Measurements from ENCODE around the gene GPC1. TPM values are rescaled to one million over a fixed set of nuclear protein-coding genes. Genes with fewer than 3 reads are reported as not detected.
"Not testable (repeated sequence)": the region's sequence is repeated elsewhere in the genome, so short reads cannot be mapped to it uniquely, and the experiment has no call there.

Gene GPC1
- total RNA-seq, 1 donor from 2014 or later: 88.1 TPM

DNA sequence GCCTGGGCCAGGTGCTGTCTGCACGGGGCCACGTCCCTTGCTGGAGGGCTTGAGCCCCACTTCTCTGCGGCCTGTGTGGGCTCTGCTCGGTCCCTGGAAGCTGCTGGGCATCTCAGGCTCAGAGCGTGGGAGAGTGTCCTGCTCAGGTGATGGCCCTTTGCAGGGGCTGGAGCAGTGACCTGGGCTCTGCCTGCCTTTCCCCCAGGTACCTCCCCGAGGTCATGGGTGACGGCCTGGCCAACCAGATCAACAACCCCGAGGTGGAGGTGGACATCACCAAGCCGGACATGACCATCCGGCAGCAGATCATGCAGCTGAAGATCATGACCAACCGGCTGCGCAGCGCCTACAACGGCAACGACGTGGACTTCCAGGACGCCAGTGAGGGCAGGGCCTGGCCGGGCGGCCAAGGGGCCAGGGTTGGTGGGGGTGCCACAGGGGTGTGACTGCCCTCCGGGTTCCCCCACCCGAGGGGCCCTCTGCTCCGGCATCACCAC, 29.9 kb downstream of the GPC1 start:
- DNase-seq (ENCODE audit: low spot score): peak; percentile 40

DNA sequence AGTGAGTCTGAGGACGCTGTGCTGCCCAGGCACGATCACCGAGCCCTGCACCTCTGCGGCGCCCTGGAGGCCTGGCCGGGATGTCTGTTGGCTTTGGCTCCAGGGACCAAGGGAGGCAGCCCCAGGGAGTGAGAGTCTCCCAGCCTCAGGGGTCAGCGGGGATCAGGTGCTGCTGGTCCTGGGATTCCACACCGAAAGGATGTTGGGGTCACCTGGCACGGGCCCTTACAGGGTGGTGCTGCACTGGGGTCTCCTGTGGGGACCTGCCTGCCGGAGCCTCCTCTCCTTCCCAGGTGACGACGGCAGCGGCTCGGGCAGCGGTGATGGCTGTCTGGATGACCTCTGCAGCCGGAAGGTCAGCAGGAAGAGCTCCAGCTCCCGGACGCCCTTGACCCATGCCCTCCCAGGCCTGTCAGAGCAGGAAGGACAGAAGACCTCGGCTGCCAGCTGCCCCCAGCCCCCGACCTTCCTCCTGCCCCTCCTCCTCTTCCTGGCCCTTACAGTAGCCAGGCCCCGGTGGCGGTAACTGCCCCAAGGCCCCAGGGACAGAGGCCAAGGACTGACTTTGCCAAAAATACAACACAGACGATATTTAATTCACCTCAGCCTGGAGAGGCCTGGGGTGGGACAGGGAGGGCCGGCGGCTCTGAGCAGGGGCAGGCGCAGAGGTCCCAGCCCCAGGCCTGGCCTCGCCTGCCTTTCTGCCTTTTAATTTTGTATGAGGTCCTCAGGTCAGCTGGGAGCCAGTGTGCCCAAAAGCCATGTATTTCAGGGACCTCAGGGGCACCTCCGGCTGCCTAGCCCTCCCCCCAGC, 30.5 kb downstream of the GPC1 start:
- no peak for DNase-seq (ENCODE audit: low spot score)

DNA sequence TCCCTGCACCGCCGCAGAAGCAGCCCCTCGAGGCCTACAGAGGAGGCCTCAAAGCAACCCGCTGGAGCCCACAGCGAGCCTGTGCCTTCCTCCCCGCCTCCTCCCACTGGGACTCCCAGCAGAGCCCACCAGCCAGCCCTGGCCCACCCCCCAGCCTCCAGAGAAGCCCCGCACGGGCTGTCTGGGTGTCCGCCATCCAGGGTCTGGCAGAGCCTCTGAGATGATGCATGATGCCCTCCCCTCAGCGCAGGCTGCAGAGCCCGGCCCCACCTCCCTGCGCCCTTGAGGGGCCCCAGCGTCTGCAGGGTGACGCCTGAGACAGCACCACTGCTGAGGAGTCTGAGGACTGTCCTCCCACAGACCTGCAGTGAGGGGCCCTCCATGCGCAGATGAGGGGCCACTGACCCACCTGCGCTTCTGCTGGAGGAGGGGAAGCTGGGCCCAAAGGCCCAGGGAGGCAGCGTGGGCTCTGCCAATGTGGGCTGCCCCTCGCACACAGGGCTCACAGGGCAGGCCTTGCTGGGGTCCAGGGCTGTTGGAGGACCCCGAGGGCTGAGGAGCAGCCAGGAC, 31.2 kb downstream of the GPC1 start:
- peak; percentile 42 for DNase-seq (ENCODE audit: low spot score)

DNA sequence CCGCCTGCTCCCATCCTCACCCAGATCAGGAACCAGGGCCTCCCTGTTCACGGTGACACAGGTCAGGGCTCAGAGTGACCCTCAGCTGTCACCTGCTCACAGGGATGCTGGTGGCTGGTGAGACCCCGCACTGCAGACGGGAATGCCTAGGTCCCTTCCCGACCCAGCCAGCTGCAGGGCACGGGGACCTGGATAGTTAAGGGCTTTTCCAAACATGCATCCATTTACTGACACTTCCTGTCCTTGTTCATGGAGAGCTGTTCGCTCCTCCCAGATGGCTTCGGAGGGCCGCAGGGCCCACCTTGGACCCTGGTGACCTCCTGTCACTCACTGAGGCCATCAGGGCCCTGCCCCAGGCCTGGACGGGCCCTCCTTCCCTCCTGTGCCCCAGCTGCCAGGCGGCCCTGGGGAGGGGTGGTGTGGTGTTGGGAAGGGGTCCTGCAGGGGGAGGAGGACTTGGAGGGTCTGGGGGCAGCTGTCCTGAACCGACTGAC, 31.7 kb downstream of the GPC1 start:
- no peak for DNase-seq (ENCODE audit: low spot score)

DNA sequence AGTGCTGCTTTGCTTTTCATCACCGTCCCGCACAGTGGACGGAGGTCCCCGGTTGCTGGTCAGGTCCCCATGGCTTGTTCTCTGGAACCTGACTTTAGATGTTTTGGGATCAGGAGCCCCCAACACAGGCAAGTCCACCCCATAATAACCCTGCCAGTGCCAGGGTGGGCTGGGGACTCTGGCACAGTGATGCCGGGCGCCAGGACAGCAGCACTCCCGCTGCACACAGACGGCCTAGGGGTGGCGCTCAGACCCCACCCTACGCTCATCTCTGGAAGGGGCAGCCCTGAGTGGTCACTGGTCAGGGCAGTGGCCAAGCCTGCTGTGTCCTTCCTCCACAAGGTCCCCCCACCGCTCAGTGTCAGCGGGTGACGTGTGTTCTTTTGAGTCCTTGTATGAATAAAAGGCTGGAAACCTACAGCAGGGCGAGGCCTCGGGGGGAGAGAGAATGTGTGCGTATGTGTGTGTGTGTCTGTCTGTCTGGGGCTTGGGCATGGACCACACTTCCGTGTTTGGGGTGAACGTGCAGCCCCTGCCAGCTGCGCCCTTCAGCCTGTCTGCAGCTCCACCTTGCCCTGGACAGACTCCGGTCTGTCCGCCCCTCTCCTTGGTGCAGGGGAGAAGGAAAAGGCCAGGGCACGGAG, 32.3 kb downstream of the GPC1 start:
- peak; percentile 43 for DNase-seq (ENCODE audit: low spot score)

DNA sequence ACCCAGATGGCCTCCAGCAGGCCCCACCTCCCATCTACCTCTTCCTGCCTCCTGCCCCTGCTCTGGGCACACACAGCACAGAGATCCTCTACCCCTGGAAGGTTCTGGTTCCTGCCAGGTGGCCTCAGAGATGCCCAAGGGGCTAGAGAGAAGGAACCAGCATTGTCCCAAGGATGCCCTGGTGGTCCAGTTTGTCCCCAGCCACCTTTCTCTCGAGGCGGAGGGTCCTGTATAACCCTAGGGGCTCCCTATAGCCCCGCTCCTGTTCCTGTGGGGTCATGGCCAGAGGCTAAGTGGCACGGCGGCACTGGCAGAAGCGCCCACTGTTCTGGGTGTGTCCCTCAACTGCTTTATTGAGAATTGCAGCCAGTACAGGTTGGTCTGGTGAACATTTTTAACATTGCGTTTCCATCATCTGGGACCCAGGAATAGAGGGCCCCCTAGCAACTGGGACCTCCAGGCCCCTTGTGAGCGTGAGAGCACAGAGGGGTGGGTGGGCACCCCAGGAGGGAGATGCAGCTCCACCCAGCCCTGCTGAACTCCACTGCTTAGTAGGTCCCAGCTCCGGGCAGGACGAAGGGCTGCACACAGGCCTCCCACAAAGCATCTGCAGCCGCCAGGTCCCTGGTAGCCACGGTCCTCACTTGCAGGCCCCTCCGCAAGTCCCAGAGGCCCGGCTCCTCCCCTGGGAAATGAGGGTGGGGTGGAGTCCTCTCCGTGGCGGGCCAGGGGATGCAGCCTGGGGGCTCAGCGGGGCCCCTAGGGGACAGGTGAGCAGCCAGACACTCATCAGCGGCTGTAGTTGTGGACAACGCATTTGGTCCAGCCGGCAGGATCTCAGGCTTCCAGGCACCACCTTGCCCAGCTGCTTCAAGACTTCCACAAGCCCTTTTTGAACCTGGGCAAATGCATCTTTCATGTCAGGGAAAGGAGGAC, 33.1 kb downstream of the GPC1 start:
- peak; percentile 41 for DNase-seq (ENCODE audit: low spot score)

DNA sequence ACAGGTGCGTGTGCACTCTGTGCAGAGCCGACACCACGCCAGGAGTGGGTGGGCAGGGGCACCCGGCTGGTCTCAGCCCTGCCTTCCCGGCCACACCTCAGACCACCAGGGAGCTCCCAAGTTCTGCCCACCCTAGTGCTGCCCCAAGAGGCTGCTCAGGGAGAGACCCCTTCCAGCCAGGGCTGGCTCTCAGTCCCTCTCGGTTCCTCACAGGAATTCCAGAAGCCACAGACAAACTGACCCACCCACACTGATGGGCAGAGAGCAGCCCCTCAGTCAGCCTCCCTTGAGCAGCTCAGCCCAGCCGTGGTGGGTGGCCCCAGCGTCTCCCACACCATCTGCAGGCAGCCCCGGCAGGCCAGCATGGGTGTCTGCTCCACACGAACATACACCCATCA, 33.8 kb downstream of the GPC1 start:
- DNase-seq (ENCODE audit: low spot score): peak; percentile 38

DNA sequence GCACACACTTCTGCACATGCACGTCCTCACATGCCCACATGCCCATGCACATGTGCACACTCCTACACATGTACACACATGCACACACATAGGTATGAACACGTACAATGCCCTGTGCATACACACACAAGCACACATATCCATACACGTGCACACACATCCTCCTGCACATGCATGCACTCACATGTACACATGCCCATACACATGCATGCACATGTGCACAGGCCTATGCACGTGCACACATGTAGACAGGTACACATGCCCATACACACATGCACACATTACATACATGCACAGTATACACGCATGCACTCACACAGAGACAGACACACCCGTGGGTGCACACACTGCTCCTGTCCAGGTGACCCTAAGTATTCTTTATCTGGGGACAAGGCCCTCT, 34.3 kb downstream of the GPC1 start:
- no peak for DNase-seq (ENCODE audit: low spot score)

DNA sequence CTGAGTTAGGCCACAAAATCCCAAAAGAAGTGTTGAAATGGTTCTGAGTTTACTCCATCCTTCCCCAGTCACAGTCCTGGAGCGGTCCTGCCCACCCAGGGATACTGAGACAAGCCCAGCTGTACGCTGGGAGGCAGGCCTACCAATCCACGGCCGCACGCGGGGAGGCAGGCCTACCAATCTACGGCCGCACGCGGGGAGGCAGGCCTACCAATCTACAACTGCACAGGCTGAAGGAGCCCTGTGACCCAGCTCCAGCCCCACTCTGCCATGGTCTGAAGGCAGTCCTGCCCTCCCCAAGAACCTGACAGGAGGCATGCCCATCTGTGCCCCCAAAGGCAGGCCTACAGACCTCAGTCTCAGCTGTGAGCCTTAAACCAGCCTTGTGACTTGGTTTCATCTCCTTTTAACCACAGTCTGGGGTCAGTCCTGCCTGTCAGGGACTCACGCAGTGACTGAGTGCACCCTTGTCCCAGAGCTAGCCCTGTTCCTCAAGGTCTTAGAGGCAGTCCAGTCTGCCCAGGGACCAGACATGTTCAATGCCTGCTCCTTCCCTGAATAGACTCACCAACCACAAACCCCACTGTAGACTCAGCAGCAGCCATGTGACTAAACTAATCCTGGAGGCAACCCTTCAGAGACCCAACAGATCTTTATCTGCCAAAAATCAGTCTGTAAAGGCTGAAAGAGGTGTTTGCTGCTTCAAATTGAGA, 36.8 kb downstream of the GPC1 start:
- no peak for DNase-seq (ENCODE audit: low spot score)

DNA sequence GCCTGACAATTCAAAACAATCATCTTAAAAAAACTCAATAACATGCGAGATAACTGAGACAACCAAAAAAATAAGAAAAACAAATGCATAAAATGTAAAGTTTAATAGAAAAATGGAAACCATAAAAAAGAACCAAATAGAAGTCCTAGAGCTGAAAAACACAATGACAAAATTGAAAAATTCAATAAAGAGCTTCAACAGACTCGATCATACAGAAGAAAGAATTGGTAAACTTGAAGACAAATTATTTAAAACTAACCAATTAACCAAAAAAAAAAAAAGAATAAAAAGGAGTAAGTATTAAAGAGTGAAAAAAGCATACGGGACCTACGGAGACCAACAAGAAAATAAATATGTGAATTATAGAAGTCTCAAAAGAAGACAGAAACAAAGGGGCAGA, 37.7 kb downstream of the GPC1 start:
- no peak for DNase-seq (ENCODE audit: low spot score)

DNA sequence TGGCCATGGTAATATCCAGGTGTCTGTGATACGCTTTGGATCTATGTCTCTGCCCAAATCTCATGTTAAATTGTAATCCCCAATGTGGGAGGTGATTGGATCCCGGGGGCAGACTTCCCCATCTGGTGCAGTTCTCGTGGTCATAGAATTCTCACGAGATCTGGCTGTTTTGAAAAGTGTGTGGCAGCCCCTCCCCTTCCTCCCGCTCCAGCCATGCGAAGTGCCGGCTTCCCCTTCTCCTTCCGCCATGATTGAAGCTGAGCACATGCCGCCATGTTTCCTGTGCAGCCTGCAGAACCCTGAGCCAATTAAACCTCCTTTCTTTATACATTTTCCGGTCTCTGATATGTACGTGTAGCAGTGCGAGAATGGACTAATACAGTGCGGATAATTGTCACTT, 42.5 kb downstream of the GPC1 start:
- no peak for DNase-seq (ENCODE audit: low spot score)

DNA sequence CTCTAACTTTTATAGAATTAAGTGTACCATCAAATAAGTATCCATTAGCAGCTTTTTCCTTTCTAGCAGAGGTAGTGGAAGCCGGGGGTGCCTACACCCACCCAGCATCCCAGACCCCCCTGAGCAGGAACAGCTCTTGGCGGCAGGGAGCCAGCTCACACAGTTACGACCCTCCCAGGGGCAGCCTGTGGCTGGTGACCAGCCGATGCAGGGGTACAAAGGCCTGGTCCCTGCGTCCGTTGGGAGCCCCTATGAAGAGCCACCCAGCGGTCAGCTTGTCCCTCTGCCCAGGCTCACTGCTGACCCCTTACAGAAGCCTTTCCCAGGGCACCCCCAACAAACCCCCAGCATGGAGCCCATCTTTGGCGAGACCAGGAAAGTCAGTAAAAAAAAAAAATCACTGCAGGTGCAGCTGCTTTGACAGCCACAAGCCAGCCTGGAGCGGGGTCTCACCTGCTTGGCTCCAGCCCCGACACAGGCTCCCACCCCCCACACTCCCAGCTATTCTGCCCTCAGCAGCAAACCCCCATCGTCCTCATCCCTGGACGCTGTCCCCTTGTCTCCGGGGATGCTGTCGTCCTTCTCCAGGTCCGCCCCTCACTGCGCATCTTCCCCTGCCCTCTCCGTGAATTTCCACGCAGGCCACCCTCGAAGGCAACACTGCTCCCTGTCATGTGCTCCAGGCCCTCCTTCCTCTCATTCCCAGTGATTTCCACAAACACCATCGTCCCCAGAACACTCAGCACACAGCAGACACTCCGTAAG, 43.1 kb downstream of the GPC1 start:
- no peak for DNase-seq (ENCODE audit: low spot score)

DNA sequence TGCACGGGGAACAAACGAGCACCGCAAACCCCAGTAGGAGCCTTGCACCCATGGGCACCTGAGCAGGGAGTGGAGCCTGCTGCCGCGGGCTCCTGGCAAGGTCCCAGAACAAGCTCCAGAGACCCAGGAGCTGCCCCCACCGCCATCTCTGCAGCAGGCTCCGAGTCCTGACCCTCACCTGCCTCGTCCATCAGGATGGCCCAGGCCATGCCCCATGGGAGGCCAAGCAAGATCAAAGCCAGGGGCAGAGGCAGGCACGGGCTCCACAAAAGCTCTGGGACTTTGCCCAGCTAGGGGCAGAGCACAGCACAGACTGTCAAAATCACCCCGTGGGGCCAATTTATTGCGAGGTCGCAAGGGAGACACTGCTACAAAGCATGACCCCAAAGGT, 43.6 kb downstream of the GPC1 start:
- DNase-seq (ENCODE audit: low spot score): no peak

DNA sequence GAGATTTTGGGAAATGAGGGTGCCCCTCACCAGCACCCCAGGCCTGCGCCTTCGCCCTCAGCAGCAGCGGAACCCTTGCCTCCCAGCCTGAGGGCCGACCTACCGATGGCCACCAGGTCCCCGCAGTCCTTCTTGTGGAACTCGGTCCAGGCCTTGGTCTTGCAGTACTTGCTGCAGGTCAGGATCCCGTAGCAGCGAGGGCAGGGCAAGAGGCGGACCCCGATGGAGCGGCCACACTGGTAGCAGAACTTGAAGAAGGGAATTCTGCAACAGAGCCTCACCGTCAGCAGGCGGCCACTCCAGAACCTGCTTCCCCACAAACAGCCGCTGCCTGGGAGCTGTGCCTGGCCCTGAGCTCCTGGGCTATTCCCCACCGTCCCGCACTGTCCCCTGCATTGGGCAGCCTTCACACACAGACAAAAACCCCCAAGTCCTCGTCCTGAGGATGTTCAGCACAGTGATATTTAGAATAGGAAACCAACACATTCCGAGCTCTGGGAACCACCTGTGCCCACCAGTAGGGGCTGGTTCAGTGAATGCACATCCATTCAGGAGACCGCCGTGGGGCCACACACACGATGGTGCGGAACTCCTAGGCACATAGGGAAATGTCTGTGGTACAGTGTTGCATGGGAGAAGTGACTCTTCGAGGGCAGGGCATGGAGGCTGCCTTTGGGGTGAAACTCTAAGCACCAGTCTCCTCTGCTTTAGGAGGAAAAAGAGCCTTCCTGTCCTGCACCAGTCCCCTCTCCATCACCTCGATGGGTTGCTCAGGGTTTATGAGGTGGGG, 45.6 kb downstream of the GPC1 start:
- no peak for DNase-seq (ENCODE audit: low spot score)

DNA sequence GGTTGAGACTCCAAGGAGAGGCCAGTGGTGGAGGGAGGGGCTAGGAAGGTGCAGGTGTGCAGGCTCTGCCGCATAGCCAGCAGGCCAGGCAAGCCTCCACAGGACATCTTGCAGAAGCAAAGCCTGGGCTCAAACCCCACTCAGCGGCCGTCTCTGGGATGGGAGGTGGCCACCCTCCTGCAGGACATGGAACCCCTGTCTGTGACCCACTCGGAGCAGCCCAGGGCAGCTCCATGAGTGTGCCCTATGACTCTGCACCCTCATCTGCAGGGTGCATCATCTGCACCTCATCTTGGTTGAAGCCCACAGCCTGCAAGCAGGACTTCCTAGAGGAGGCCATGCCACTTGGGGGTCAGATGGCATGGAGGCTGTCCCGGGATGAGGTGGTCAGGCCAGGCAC, 46.3 kb downstream of the GPC1 start:
- DNase-seq (ENCODE audit: low spot score): no peak

DNA sequence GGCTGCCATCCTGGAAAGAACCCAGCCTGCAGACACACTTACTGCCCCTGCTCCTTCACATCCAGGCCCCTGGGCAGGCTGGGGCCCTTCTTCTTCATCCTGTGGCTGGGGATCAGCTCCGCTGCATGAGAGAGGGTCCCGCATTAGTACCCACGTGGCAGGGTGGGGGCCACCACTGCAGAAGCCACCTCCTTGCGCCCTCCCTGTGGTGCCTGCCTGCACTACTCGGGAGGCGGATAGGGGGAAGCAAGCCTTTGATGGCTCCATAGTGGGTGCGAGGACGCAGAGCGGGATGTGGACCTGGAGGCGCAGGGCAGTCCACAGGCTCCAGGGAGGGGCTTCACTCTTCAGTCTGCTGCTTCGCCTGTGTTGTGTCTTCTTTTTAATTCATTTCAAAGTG, 46.7 kb downstream of the GPC1 start:
- no peak for DNase-seq (ENCODE audit: low spot score)

DNA sequence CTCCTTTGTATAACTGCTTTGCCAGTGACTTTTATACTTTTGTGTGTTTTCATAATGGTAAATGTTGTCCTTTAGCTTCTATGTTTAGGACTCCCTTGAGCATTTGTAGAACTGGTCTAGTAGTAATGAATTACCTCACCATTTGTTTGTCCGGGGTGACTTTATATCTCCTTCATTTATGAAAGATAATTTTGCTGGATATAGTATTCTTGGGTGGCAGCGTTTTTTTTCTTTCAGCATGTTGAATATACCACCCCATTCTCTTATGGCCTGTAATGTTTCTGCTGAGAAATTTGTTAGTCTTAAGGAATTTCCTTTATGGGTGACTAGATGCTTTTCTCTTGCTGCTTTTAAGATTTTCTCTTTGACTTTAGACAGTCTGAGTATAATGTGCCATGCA, 56.0 kb downstream of the GPC1 start:
- DNase-seq (ENCODE audit: low spot score): no peak

DNA sequence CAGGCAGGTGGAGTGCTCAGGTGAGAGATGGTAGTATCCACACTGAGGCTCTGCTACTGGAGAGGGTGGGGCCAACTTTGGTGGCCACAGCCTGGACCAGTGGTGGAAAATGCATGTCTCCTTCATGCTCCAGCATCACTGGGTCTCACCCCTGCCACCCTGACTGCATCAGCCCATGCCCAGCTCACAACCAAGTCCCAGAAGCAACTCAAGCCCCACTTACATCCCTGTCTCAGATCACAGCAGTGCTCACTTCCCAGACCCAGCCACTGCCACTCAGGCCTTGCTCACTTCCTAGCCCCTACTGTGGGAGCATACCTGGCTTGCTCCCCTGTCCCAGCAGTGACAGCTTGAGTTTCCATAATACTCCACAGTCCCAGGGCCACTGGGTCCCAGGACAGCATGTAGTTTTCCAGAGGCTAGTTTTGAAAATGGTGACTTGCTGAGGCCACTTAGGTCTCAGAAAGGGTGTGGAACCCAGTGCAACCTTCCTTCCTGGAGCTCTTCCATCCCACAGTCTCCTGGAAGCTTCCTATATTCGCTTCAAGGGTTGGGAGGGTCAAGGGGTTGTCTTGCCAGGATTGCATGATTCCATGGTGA, 58.8 kb downstream of the GPC1 start:
- DNase-seq (ENCODE audit: low spot score): no peak

DNA sequence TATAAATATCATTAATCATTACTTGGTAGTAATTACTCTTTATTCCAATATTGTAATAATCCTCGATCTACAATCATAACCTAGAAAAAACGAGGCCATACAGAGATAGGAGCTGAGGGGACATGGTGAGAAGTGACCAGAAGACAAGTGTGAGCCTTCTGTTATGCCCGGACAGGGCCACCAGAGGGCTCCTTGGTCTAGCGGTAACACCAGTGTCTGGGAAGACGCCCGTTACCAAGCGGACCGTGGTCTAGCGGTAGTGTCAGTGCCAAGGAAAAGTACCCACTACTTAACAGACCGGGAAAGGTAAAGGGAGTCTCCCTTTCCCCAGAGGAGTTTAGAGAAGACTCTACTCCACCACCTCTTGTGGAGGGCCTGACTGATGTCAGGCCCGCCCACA, 59.5 kb downstream of the GPC1 start:
- DNase-seq (ENCODE audit: low spot score): not testable (repeated sequence)
